GF-D8 (cell line): ENCODE results near the gene FAM83G.
A peak's percentile ranks its signal among the peaks of the same experiment; 100 is the strongest.

Experiments used
- DNase-seq: peaks from one replicate; lab custom pipeline; 2025; lab: John Stamatoyannopoulos, UW

Gene FAM83G

DNA sequence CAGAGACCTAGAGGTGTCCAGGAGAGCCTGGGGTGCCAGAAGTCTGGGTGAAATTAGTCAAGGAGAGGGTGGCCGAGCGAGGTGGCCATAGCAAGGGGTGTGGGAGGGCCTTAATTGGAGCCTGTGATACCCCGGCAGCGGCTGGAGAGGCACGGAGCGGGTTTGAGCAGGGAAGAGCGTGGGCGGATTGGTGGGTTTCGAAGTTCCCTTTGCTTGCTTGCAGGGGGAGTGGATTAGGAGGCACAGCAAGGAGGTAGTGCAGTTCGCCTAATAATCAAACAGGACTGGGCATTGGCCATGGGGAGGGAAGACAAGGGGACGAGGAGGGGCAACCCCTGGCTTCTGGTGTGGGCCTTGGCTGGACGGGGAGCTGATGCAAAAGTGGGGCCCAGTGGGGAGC is 5.4 kb upstream of the FAM83G start:
- no peak for DNase-seq

DNA sequence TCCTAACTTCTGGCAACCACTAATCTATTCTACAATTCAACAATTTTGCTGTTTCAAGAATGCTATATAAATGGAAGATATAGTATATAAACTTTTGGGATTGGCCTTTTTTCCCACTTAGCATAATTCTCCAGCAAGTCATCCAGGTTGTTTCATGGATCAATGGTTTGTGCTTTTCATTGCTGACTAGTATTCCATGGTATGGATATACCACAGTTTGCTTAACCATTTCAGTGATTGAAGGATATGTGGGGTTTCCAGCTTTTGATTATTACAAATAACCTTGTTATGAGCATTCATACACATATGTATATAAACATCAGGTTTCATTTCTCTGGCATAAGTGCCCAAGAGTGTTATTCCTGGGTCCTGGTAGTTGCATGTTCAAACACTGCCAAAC is 2.1 kb upstream of the FAM83G start:
- DNase-seq: no peak

DNA sequence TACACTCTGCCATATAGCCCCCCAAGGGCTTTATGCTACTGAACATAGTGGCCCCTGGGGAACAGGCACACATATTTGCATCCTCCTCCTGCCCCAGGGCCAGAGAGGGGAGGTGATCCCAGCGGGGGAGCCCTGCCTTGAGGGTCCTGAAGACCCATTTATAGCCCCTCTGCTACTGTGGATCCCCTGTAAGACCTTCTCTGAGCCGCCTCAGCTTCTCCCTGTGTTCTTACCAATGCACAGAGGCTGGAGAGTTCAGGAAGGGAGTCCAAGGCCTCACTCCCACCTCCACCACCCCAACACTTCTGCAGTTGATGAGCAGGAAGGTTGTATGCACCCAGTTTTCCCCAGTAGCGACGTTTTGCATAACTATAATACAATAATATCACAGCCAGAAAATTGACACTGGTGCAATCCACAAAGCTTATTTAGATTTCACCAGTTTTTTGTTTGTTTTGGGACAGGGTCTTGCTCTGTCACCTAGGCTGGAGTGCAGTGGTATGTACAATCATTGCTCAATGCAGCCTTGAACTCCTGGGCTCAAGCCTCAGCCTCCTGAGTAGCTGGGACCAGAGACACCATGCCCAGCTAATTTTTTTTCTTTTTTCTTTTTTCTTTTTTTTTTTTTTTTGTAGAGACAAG is 1.3 kb upstream of the FAM83G start:
- no peak for DNase-seq

DNA sequence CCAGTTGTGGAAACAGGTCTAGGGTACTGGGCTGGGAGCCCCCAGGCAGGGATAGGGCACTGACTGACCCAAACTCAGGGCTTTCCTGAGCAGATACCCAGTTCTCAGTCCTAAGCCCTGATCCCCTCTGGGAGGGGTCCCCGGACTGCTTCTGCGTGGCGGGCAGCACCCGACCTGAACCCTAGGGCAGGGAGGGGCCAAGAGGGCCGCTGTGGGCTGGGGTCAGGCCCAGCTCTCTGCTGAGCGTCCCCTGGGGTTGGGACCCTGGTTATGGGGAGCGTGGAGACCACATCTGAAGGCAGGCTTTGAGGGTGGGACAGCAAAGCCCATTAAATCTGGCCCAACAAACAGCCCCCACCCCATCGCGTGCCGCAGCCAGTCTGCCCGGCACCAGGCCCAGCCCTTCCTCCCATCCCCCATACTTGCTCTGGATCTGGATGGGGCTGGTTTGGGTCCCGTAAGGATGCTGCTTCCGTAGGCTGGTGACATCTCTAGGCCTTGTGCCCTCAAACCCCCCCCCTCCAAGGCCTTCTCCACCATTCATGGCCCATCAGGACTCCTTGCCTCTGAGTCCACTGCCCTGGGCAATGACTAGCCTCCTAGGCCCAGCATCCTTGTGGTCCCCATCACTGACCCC is 691 bp upstream of the FAM83G start:
- DNase-seq: no peak

DNA sequence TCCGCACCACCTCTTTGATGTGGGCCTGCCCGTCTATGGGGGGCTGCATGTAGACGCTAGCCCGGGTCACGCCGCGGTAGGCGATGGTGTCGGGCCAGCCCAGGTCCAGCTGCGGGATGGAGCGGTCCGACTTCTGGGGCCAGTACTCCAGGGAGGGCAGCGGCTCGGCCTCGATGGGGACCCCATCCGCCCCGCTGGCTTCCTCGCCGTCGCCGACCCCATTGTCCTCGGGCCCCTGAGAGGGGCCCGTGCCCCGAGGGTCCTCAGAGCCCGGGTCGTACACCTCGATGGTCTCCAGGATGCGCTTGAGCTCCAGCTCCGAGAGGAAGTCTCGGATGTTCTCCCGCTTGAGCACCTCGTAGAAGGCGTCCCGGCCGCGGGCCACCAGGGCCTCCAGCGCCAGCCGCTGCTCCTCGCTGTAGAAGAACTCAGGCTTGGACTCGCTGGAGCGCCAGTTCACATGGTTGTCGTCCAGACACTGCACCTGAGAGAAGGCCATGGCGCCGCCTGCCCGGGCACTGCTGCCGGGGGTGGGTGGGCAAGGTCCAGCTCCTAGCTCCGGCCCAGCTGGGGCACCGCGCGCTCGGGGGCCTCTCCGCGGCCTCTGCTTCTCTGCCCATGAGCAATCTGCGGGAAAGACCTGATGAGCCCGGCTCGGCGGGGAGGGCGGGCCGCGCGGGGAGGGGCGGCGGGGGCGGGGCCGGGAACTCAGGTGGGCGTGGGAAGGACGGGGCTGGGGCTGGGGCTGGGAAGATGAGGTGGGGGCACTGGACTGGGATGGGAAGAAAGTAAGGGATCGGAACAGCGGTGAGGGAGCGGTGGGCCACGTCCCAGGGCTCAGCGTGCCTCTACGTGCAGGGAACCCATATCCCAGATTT is 782 bp downstream of the FAM83G start:
- no peak for DNase-seq

DNA sequence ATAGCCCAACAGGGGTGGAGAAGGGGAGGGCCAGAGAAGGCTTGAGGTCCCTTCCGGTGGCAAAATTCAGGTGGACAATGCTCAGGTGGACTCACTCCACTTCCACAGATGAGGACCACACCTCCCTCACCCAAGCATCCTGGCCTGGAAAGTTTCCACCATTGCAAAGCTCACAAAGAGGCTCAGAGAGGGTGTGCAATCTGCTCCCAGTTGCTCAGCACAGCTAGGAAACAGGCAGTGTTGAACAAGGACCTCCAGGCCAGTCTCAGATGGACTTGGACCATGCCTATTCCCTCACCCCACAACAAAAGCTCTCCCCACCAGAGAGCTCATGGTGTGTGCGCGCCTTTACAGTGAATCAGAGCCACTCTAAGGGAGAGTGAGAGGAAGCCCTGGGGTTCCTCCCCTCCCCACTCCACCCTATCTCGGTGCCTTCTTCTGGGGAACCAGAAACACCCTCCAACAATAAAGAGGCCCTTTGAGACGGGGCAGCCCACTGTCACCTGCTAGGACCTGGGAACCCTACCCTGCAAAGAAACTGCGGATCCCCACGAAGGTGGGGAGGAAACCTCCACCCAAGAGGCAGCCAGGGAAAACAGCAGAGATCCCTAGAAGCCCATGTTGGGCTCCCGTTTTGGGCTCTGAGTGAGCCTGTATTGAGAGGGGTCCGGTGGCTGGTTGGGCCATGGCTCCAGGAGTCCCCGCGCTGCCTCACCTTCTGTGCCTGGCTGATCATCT is 1.6 kb downstream of the FAM83G start:
- no peak for DNase-seq

DNA sequence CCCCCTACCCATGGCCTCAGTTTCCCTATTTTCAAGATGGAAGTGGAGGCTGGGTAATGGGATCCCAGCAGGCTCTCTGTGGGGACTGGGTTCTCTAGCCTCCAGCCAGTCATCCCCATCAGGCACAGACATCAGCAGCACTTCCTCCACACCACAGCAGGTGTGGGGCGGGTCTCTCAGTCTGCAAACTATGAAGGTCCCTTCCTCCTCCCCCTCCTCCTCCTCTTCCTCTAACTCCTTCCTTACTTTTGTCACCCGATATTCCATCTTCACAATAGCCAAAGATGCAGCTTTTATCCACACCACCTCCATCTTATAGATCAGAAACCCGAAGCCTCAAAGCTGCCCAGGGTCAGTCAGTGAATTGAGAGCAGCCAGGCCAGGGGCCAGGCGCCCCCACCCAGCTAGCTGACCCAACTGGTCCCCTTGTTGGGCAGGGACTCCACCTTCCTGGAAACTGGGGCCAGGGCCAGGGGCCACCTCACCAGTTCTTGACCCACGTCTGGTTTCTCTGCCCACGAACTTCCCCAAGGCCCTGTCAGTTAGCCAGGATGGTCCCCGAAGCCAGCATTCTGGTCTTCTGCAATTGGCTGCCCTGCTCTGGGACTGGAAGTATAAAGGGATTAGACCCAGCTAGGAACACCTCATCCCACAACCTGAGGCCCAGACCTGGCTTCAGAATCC is 2.5 kb downstream of the FAM83G start:
- no peak for DNase-seq

DNA sequence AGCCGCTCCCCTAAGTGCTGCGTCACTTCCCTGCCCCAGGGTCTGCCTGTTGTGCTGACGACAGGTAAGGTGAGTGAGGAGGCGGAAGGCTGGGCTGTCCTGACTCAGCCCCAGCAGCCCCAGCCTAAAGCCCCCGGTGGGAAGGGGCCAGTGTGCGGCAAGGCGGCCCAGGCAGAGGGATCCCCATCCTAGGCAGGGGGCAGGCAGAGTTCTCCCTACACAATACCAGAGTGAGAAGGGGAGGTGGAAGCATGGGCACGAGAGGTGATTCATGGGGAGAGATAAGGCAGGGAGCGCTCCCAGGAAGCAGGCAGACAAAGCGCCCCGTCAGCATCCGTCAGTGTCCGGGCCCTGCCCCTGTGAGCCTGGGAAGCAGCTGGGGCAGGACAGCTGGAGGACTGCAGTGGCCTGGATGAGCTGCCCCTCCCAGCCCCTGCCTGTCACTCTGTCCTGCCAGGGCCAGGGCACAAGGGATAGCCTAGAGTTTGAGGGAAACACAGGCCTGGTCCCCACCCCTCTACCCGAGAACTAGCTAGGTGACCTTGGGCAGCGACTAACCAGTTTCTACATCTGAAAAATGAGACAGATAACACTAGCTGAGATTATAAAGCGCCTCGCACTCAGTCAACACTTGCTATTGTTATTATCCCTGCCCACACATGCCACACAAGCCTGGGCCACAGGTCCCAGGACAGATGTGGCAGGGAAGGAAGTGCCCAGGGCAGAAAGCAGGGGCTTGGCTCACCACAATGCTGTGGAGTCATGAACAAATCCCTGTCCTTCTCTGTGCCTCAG is 3.8 kb downstream of the FAM83G start:
- DNase-seq: no peak

DNA sequence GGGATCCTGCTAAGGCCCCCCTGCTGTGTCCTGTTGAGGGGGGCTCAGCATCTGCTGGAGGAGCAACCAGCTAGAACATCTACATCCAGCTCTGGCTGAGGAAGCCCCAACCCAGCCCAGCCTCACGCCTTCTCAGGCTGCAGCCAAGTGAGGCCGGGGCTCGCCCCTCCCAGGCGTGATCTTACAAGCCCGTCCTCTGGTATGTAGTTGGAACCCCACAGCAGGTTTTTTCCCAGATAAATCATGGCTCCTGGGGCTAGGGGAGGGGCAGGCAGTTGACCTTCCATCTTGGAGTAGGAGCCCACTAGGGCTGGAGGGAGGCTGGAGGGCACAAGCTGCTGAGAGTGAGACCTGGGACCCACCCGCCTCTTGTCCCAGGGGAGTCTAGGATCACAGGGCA is 4.7 kb downstream of the FAM83G start:
- DNase-seq: no peak

DNA sequence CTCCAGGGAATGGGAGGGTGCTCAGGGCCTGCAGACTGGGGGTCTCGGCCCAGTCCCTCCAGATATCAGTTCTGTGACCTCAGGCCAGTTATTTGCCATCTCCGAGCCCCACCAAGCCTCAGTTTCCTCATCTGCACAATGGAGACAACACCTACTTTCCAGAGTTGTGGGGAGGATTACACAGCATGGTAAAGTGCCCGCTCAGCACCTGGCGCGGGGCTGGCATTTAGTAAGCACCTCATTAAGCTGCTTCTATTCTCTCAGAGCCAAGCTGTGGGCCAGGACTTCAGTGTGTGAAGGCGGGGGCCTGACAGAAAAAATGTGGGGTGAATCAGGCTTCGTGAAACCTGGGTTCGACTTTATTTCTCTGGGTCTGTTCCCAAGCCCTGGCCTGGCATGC is 5.2 kb downstream of the FAM83G start:
- no peak for DNase-seq

DNA sequence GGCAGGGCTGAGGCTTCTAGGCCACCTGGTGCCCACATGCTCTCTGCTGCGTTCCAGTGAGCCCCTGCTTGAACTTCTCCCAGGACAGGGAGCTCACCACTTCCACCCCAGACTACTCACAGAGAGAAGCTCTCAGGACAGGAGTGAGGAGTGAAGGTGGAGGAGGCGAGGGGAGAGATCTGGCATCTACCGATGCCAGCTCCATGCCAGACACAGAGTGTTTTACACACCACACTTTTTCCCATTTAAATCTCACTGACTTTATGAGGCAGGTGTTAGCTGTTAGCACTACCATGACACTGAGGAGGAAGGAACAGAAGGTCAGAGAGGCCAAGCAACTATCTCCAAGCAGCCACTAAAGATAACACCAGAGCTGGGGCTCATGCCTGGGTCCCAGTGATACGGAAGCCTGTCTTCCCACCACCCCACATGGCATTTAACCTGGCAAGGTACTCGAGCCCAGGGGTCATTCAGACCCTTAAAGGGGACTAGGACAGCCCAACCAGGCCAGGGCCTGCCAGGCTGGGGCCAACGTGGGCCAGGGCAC is 6.8 kb downstream of the FAM83G start:
- no peak for DNase-seq

DNA sequence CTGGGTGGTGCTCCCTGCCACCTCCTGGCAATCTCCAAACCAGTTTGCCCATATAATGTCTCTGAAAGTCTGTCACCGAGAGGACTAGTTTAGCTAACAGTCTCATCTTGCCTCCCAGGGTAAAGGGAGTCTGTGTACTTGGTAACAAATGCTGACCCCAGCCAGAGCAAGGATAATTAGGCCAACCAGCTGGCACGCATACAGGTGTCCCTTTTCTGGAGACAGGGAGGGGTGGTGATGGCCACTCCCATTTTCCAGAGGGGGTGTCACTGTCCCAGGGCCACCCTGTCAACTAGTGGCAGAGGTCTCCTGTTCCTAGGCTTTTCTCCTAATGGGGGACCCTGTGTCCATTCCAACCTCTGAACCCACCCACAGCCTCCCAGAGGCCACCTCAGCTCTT is 8.1 kb downstream of the FAM83G start:
- no peak for DNase-seq

DNA sequence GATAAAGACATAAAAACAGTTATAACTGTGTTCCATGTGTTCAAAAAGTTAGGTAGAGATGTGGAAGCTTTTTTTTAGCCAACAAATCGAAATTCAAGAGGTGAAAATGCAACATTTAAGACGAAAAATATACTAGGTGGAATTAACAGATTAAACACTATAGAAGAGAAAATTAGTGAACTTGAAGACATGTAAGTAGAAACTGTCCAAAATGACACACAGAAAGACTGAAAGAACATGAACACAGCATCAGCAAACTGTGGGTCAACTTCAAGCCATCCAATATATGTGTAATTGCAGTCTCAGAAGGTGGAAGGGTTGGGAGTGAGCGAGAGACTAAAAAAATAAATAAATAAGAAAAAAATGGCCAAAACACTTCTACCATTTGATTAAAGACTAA is 9.3 kb downstream of the FAM83G start:
- no peak for DNase-seq

DNA sequence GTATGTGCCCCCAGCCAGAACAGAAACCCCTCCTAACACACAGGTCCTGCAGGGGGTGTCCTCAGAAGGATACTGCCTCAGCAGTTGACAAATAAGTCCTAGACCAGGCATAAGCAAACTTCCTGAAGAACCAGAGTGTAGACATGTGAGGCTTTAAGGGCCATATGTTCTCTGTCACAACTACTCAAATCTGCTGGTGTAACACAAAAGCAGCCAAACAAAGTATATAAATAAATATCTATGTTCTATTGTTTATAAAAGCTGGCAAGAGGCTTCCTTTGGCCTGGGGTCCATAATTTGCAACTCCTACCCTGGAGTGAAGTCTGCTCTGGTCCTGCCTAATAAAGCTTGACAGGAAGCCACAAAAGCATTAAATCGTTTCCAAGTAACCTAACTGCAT is 9.9 kb downstream of the FAM83G start:
- no peak for DNase-seq

DNA sequence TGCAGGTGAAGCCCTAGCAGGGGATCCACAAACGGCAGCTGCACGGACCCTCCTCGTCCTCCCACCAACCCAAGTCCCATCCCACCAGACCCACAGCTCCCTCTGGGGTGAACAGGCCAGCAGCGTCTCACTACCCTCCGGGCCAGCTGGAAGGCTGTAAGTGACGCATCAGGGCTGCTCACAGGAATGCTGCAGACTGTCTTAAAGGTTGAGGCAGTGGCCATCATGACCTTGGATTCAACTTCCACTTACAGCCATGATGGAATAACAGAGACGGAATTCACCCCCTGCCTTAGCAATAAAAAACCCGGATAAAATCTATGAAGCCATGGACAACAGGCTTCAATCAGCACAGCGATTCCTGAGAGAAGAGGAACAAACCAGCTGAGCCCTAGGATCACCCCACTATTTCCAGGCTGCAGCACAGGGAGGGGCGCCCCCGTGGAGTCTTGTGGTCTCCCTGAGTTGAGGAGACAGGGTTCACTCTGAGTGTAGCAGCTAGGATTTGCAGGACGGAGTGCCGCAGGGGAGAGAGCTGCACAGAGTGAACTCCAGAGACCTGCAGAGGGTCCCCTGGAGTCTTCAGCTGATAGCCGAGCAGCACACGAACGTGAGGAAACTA is 10.5 kb downstream of the FAM83G start:
- no peak for DNase-seq

DNA sequence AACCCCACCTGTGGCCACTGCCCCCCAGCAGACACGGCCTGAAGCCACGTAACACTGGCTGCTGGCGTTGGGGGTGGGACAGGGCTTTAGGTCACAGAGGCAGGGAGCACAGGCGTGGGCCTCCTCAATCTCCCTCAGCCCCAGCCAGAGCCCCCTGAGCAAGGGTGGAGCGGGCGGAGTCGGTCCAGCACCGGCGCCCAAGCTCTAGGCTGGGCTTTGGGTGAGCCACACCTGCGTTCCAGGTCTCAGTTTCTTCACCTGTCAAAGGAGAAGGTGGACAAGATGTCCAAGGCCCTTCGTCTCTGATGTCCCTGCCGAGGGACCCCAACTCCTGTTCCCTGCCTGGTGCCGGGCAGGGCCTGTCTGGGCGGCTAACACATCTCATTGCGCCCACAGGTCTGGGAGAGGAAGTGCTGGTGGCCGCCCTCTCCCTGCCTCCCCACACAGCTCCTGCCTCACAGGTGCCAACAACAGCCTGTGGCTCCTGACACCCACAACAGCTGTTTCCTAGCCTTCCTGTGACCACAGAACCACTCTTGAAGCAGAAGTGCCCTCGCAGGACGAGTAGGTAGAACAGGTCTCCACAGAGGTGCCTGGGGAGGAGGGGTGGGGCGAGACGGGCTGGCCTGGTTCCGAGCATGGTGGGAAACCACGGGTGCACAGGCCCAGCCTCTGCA is 12.0 kb downstream of the FAM83G start:
- peak; percentile 2 for DNase-seq

DNA sequence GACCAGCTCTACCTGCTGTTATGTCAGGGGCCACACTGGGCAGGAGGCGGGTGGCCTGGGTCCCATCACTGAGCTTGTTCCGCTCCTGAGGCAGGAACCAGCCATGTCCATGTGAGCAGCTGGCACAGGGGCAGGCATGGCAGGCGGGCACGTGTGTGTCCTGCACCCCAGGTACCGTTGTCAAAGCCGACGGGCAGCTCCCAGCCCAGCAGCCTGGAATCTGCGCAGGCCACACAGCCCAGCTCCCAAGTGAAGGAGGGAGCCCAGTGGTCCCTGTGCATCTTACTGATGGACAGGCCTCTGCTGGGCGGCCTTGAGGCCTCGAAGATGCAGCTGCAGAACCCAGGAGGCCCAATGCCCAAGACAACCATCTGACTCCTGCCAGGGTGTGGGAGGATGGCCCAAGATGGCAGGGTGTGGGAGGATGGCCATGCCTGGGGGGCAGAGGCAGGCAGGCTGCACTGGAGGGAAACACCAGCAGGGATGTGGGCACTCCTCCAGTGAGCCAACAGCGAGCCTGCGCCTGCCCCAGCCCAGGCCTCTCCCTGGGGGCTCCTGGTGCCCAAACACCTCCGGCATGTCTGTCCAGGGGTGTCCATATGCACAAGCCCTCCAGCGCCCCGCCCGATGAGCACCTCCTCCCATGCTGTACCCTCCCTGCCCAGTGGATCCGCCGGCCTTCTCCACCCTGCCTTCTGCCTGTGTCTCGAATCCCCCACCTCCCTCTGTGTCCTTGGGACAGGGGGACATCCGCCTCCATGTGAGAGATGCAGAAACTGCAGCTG is 12.8 kb downstream of the FAM83G start:
- DNase-seq: no peak

DNA sequence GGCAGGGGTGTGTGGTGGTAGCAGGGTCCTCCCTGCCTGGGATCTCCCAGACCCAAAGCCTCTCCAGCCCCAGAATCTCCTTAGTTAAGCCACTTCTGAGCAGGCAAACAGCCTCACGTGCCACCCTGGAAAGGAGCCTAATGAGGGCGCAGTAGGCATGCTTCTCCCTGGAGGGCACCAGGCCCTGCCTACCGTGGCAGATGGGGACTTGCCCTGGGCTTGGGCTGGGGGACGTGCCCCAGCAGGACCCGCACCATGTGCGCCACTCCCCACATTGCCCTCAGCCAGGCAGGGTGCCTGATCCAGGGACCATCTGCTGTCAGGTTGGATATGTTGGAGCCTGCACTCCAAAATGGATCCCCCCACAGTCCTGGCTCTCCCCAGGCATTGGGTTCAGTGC is 14.2 kb downstream of the FAM83G start:
- DNase-seq: no peak
